HepG2 (cell line): ENCODE results near the gene PTPRH. TPM values are rescaled to one million over a fixed set of nuclear protein-coding genes. Genes with fewer than 3 reads are reported as not detected.

Experiments used
- HDAC6 ChIP-seq: fragments of 200-600 bp; sonication (generic); IDR thresholded peaks from 2 replicates; pipeline ENCODE4 v1.7.0; 2017; ENCODE audit warnings: mild to moderate bottlenecking, antibody characterized with exemption, low read length, low read depth
- HOXA3 ChIP-seq: sonication (generic); formaldehyde crosslinking; IDR thresholded peaks from 2 replicates; pipeline ENCODE4 v1.5.0; 2020; ENCODE audit warnings: missing genetic modification reagents
- JDP2 ChIP-seq: sonication (generic); formaldehyde crosslinking; IDR thresholded peaks from 2 replicates; pipeline ENCODE4 v1.8.1; 2022; ENCODE audit warnings: missing genetic modification reagents, borderline replicate concordance
- KMT2B ChIP-seq: IDR thresholded peaks from 2 replicates; pipeline ENCODE4 v1.6.1; 2016; ENCODE audit warnings: missing genetic modification reagents, missing compliant biosample characterization
- NFKBIZ ChIP-seq: IDR thresholded peaks from 2 replicates; pipeline ENCODE4 v1.6.1; 2018; ENCODE audit warnings: missing genetic modification reagents, missing compliant biosample characterization
- RBFOX2 ChIP-seq: fragments of 200-400 bp; formaldehyde crosslinking; IDR thresholded peaks from 2 replicates; pipeline ENCODE4 v1.6.1; 2017; ENCODE audit warnings: low read depth, mild to moderate bottlenecking, low read length
- RFX5 ChIP-seq: IDR thresholded peaks from 2 replicates; pipeline ENCODE4 v1.6.1; 2011; ENCODE audit warnings: low read depth, low read length, improper control_type of control experiment
- SNAI1 ChIP-seq: sonication (generic); formaldehyde crosslinking; IDR thresholded peaks from 2 replicates; pipeline ENCODE4 v1.5.0; 2020; ENCODE audit warnings: mild to moderate bottlenecking, missing genetic modification reagents, borderline replicate concordance
- TARDBP ChIP-seq: sonication (generic); formaldehyde crosslinking; IDR thresholded peaks from 2 replicates; pipeline ENCODE4 v1.8.0; 2022; ENCODE audit warnings: mild to moderate bottlenecking, missing genetic modification reagents
- ZNF589 ChIP-seq: sonication (generic); formaldehyde crosslinking; conservative IDR thresholded peaks from 2 replicates; pipeline ENCODE4 v1.8.0; 2022; ENCODE audit warnings: mild to moderate bottlenecking, moderate library complexity, missing genetic modification reagents
- ZNF7 ChIP-seq: IDR thresholded peaks from 2 replicates; pipeline ENCODE4 v1.6.1; 2016; ENCODE audit warnings: missing biosample characterization, missing genetic modification reagents
- ZNF782 ChIP-seq: sonication (generic); formaldehyde crosslinking; IDR thresholded peaks from 2 replicates; pipeline ENCODE4 v1.4.0; 2020; ENCODE audit warnings: missing genetic modification reagents, mild to moderate bottlenecking, borderline replicate concordance
- polyA plus RNA-seq, 8 experiments: library from polyadenylated mRNA; depleted of rRNA in 3 of 8; stranded (reverse) in 7 of 8; unstranded in 1 of 8; fragments of >200 nt; fragmentation: Illumina TruSeq in 4 of 8; extraction: Trizol in 4 of 8; gene quantifications; 2 replicates each; pipeline versions ENCODE4 v1.2.1 to v1.2.3, GENCODE V29; 2011 to 2016; ENCODE audit warnings: low read depth in 4 of 8, missing spikeins in 1 of 8, mixed read lengths in 1 of 8; ENCODE audit not compliant: insufficient read depth in 1 of 8
- total RNA-seq, 5 experiments: library from RNA; depleted of rRNA; stranded (reverse); fragments of >200 nt; fragmentation: Illumina TruSeq; extraction: Trizol; gene quantifications; 2 replicates each; pipeline ENCODE4 v1.2.3, GENCODE V29; 2016; ENCODE audit warnings: low read depth in 1 of 5
- TF ChIP-seq, protein P1 (sequence below): sonication (generic); formaldehyde crosslinking; IDR thresholded peaks from 2 replicates; pipeline ENCODE4 v1.5.0; 2020; ENCODE audit warnings: missing genetic modification reagents
- TF ChIP-seq, protein P2 (sequence below): sonication (generic); formaldehyde crosslinking; IDR thresholded peaks from 2 replicates; pipeline ENCODE4 v1.5.0; 2020; ENCODE audit warnings: missing genetic modification reagents
- TF ChIP-seq, protein P3 (sequence below): sonication (generic); formaldehyde crosslinking; IDR thresholded peaks from 2 replicates; pipeline ENCODE4 v1.4.0; 2020; ENCODE audit warnings: mild to moderate bottlenecking, missing genetic modification reagents
- TF ChIP-seq, protein P4 (sequence below): sonication (generic); formaldehyde crosslinking; IDR thresholded peaks from 2 replicates; pipeline ENCODE4 v1.4.0; 2020; ENCODE audit warnings: missing genetic modification reagents
- TF ChIP-seq, protein P5 (sequence below): sonication (generic); formaldehyde crosslinking; conservative IDR thresholded peaks from 2 replicates; pipeline ENCODE4 v1.8.0; 2022; ENCODE audit warnings: low read depth, missing genetic modification reagents
- TF ChIP-seq, protein P6 (sequence below): IDR thresholded peaks from 2 replicates; pipeline ENCODE4 v1.6.1; 2012; ENCODE audit warnings: low read length, improper control_type of control experiment

Gene PTPRH
- total and polyA plus RNA-seq, 2 of the 13 experiments (the other 11 are each of a cell fraction or from before 2014, with no cell fraction given) = 14.7 to 125 TPM

DNA sequence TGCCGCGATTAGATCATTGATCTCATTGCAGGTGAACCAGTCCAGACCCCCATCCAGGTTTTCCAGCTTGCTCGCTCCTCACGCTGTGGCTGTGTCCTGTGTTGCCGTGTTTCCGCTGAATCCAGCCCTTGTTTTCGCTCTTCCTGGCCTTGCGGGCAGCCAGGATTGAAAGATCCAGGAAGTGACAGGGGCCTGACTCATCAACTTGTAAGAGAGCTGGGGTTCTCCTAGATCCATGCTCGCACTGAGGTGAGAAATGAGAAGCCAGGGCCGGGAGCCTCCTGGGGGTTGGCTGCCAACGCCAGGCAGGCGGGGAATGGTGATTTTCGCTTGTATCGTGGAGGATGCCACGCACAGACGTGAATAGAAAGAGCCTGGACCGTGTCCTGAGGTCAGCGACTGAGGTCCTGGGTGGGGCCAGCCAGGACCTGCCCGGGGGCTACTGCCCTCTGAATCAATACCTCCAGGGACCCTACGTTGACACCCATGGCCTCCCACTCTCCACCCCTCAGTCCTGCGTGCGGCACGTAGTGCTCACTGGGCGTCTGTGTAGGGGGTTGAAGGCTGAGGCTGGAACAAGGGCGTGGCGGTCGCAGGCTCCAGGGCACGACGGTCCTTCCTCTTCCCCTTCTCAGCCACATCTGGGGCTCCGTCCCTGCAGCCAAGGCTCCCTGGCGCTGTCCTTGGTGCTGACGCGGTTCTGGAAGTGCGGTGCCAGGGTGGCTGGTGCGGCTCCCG lies 7.3 kb upstream of the PTPRH start (continued):
- TF ChIP-seq, protein P1, sequence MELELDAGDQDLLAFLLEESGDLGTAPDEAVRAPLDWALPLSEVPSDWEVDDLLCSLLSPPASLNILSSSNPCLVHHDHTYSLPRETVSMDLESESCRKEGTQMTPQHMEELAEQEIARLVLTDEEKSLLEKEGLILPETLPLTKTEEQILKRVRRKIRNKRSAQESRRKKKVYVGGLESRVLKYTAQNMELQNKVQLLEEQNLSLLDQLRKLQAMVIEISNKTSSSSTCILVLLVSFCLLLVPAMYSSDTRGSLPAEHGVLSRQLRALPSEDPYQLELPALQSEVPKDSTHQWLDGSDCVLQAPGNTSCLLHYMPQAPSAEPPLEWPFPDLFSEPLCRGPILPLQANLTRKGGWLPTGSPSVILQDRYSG (CRISPR knock-in tag) = peak; percentile 96
- TF ChIP-seq HDAC6 (no peak), SNAI1 (CRISPR knock-in tag) (no peak), TARDBP (CRISPR knock-in tag) (peak; percentile 87), ZNF589 (CRISPR knock-in tag) (peak; percentile 81; the same call in 1 of the 2 replicates), ZNF782 (CRISPR knock-in tag) (no peak; the same call in 1 of the 2 replicates), NFKBIZ (CRISPR knock-in tag) (peak; percentile 82; the same call in 1 of the 2 replicates), RBFOX2 (peak; percentile 70), RFX5 (peak; percentile 64), HOXA3 (CRISPR knock-in tag) (peak; percentile 82), JDP2 (CRISPR knock-in tag) (peak; percentile 82; the same call in 1 of the 2 replicates), ZNF7 (CRISPR knock-in tag) (no peak), KMT2B (peak; percentile 82; the same call in 1 of the 2 replicates)
- TF ChIP-seq, protein P2, sequence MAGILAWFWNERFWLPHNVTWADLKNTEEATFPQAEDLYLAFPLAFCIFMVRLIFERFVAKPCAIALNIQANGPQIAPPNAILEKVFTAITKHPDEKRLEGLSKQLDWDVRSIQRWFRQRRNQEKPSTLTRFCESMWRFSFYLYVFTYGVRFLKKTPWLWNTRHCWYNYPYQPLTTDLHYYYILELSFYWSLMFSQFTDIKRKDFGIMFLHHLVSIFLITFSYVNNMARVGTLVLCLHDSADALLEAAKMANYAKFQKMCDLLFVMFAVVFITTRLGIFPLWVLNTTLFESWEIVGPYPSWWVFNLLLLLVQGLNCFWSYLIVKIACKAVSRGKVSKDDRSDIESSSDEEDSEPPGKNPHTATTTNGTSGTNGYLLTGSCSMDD (CRISPR knock-in tag) = no peak
- TF ChIP-seq, protein P3, sequence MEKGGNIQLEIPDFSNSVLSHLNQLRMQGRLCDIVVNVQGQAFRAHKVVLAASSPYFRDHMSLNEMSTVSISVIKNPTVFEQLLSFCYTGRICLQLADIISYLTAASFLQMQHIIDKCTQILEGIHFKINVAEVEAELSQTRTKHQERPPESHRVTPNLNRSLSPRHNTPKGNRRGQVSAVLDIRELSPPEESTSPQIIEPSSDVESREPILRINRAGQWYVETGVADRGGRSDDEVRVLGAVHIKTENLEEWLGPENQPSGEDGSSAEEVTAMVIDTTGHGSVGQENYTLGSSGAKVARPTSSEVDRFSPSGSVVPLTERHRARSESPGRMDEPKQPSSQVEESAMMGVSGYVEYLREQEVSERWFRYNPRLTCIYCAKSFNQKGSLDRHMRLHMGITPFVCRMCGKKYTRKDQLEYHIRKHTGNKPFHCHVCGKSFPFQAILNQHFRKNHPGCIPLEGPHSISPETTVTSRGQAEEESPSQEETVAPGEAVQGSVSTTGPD (CRISPR knock-in tag) = peak; percentile 74
- TF ChIP-seq, protein P4, sequence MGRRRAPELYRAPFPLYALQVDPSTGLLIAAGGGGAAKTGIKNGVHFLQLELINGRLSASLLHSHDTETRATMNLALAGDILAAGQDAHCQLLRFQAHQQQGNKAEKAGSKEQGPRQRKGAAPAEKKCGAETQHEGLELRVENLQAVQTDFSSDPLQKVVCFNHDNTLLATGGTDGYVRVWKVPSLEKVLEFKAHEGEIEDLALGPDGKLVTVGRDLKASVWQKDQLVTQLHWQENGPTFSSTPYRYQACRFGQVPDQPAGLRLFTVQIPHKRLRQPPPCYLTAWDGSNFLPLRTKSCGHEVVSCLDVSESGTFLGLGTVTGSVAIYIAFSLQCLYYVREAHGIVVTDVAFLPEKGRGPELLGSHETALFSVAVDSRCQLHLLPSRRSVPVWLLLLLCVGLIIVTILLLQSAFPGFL (CRISPR knock-in tag) = no peak
- TF ChIP-seq, protein P5, sequence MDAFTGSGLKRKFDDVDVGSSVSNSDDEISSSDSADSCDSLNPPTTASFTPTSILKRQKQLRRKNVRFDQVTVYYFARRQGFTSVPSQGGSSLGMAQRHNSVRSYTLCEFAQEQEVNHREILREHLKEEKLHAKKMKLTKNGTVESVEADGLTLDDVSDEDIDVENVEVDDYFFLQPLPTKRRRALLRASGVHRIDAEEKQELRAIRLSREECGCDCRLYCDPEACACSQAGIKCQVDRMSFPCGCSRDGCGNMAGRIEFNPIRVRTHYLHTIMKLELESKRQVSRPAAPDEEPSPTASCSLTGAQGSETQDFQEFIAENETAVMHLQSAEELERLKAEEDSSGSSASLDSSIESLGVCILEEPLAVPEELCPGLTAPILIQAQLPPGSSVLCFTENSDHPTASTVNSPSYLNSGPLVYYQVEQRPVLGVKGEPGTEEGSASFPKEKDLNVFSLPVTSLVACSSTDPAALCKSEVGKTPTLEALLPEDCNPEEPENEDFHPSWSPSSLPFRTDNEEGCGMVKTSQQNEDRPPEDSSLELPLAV (CRISPR knock-in tag) = no peak
- TF ChIP-seq, protein P6, sequence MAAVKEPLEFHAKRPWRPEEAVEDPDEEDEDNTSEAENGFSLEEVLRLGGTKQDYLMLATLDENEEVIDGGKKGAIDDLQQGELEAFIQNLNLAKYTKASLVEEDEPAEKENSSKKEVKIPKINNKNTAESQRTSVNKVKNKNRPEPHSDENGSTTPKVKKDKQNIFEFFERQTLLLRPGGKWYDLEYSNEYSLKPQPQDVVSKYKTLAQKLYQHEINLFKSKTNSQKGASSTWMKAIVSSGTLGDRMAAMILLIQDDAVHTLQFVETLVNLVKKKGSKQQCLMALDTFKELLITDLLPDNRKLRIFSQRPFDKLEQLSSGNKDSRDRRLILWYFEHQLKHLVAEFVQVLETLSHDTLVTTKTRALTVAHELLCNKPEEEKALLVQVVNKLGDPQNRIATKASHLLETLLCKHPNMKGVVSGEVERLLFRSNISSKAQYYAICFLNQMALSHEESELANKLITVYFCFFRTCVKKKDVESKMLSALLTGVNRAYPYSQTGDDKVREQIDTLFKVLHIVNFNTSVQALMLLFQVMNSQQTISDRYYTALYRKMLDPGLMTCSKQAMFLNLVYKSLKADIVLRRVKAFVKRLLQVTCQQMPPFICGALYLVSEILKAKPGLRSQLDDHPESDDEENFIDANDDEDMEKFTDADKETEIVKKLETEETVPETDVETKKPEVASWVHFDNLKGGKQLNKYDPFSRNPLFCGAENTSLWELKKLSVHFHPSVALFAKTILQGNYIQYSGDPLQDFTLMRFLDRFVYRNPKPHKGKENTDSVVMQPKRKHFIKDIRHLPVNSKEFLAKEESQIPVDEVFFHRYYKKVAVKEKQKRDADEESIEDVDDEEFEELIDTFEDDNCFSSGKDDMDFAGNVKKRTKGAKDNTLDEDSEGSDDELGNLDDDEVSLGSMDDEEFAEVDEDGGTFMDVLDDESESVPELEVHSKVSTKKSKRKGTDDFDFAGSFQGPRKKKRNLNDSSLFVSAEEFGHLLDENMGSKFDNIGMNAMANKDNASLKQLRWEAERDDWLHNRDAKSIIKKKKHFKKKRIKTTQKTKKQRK = no peak
